Lung (tissue), 13 donors: ENCODE measurements around the gene RAMP1. TPM values are rescaled to one million over a fixed set of nuclear protein-coding genes. Genes with fewer than 3 reads are reported as not detected.

ENCODE experiments used
- ATAC-seq: fragments of 200-7000 bp; cut with Tn5 transposase; one replicate; pipeline ENCODE4 v1.9.1; 2020; ENCODE audit warnings: moderate number of reproducible peaks; ENCODE audit not compliant: insufficient read depth, low FRiP score
- DNase-seq, 3 donors: peaks; one replicate each; pipeline ENCODE4 v3.0.0-alpha.2; 2013 to 2017
- H3K27ac ChIP-seq, 2 donors: one replicate each; pipeline ENCODE4 v1.5.1; 2013; ENCODE audit warnings: mild to moderate bottlenecking in 2 of 2, moderate library complexity in 2 of 2, control low read depth in 1 of 2, inconsistent platforms in 1 of 2, low read depth in 1 of 2, low read length in 1 of 2
- H3K27me3 ChIP-seq, 3 donors: one replicate each; pipeline ENCODE4 v1.5.1; 2013; ENCODE audit warnings: low read length in 2 of 3; ENCODE audit not compliant: control insufficient read depth in 3 of 3, insufficient read depth in 3 of 3
- H3K36me3 ChIP-seq, 4 donors: one replicate each; pipeline ENCODE4 v1.5.1; 2013; ENCODE audit warnings: low read length in 4 of 4, mild to moderate bottlenecking in 1 of 4, moderate library complexity in 1 of 4; ENCODE audit not compliant: control insufficient read depth in 4 of 4, insufficient read depth in 4 of 4
- H3K4me1 ChIP-seq, 5 donors: one replicate each; pipeline ENCODE4 v1.5.1; 2013; ENCODE audit warnings: low read length in 5 of 5, mild to moderate bottlenecking in 2 of 5, moderate library complexity in 1 of 5; ENCODE audit not compliant: control insufficient read depth in 5 of 5, insufficient read depth in 5 of 5
- H3K4me3 ChIP-seq: one replicate; pipeline ENCODE4 v1.5.1; 2013; ENCODE audit warnings: mild to moderate bottlenecking, control low read depth, moderate library complexity
- H3K9ac ChIP-seq, 2 donors: one replicate each; pipeline ENCODE4 v1.5.1; 2013; ENCODE audit warnings: low read length in 2 of 2, control low read depth in 1 of 2; ENCODE audit not compliant: insufficient read depth in 1 of 2
- H3K9me3 ChIP-seq, 4 donors: one replicate each; pipeline ENCODE4 v1.5.1; 2013; ENCODE audit warnings: low read length in 3 of 4, mild to moderate bottlenecking in 1 of 4, moderate library complexity in 1 of 4; ENCODE audit not compliant: control insufficient read depth in 4 of 4, insufficient read depth in 3 of 4
- WGBS, 2 donors: extraction: QIAGEN DNeasy Blood & Tissue Kit; methylation state at CpG; one replicate each; pipeline ENCODE4 v1.1.7; 2013; 5-methylcytosine and 5-hydroxymethylcytosine counted together
- polyA plus RNA-seq, 2 donors: library from polyadenylated mRNA; stranded (reverse); fragments of 200-250 nt; gene quantifications; one replicate each; pipeline ENCODE4 v1.2.1, GENCODE V29; 2013
- small RNA-seq: library from RNA; depleted of rRNA; stranded (forward); fragments of <200 nt; gene quantifications from one replicate; pipeline ENCODE3, GENCODE V24; 2014; ENCODE audit warnings: low replicate concordance
- total RNA-seq, 2 donors: library from RNA; depleted of rRNA in 1 of 2; stranded (reverse); fragments of >200 nt in 1 of 2; gene quantifications; one replicate each; pipeline ENCODE4 v1.2.1, GENCODE V29; 2014 to 2021
- TF ChIP-seq, protein P1 (sequence below): IDR thresholded peaks from 2 replicates; pipeline ENCODE4 v1.5.1; 2012; ENCODE audit warnings: mild to moderate bottlenecking; ENCODE audit errors: control extremely low read depth, extremely low read depth
- donor health status: control.
- donor health status: control.
- donor health status: Bipolar disorder and iron deficiency.
- donor health status: healthy.
- donor health status: DM: yes; HTN: yes; CAD: no.

RAMP1 gene
- total and polyA plus RNA-seq, 4 donors: 10.5 to 26.1 (median 12.6) TPM

DNA sequence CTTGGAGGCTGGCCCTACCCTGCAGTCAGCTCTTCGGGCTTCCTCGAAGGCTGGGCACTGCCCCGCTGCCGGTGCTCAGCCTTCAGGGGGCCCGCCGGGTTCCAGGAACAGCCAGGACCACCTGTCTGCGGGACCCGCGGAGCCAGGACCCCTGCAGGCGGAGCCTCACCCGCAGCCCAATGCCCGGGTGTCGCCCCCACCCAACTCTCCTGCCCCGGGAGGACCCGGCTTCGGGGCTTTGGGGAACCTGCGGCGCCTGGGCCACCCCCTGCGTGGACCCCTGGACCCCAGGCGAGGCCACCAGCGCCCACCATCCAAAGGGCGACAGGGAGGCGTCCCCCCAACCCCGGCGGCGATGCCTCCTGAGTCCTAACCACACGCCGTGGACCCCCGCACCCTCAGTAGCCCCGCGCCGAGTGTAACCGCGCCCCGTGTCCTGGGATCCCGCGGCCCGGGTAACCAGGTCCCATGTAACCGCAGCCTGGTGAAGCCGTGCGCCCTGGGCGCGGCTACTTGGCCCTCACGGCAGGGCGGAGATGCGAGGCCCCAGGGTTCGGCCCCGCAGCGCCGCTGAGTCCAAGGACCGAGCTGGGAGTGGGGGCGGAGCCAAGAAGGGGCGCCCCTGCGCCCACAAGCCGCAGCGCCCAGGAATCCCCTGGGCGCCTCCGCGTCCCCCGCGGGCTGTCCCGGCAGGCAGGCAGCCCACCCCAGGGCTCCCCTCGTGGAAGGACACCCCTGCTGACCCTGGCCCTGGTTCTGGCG is 96.4 kb downstream of the RAMP1 start:
- DNase-seq (no peak), ATAC-seq (no peak)
- Histone ChIP-seq H3K36me3 (no peaks in the 10 kb centered on the region), H3K27me3 (peaks cover 8 to 21% (median 11%) of the 10 kb centered on the region in 3 donors), H3K9me3 (peaks cover 0 to 2% (median 0%) of the 10 kb centered on the region in 4 donors), H3K9ac (no peak overlapping the region), H3K4me3 (no peak overlapping the region), H3K4me1 (peaks cover 0 to 7% (median 0%) of the 10 kb centered on the region in 5 donors), H3K27ac (no peak overlapping the region)
- WGBS, 2 donors: 11 to 15% methylated on average over 52 to 64 of the region's 64 CpGs
- TF ChIP-seq, protein P1, sequence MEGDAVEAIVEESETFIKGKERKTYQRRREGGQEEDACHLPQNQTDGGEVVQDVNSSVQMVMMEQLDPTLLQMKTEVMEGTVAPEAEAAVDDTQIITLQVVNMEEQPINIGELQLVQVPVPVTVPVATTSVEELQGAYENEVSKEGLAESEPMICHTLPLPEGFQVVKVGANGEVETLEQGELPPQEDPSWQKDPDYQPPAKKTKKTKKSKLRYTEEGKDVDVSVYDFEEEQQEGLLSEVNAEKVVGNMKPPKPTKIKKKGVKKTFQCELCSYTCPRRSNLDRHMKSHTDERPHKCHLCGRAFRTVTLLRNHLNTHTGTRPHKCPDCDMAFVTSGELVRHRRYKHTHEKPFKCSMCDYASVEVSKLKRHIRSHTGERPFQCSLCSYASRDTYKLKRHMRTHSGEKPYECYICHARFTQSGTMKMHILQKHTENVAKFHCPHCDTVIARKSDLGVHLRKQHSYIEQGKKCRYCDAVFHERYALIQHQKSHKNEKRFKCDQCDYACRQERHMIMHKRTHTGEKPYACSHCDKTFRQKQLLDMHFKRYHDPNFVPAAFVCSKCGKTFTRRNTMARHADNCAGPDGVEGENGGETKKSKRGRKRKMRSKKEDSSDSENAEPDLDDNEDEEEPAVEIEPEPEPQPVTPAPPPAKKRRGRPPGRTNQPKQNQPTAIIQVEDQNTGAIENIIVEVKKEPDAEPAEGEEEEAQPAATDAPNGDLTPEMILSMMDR: no peak

DNA sequence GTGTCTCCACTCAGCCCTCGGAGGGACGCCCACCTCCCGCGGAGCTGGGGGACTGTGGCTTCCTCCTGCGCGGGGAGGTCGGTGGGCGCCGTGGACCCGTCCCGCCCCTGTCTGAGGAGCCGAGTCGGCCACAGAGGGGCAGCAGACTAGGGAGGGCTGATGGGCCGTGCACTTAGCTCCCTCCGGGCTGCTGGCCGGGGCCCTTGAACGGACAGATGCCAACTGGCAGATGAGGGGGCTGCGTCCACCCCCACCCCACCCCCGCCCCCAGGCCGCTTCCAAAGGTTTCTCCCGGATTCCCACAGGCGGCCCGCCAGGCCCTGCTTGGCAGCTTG is 96.9 kb downstream of the RAMP1 start:
- Histone ChIP-seq H3K36me3 (no peaks in the 10 kb centered on the region), H3K27me3 (peaks cover 8 to 21% (median 11%) of the 10 kb centered on the region in 3 donors), H3K27ac (no peak overlapping the region), H3K9me3 (peaks cover 0 to 2% (median 0%) of the 10 kb centered on the region in 4 donors), H3K4me3 (no peak overlapping the region), H3K4me1 (peaks cover 0 to 7% (median 0%) of the 10 kb centered on the region in 5 donors), H3K9ac (no peak overlapping the region)
- TF ChIP-seq, protein P1: no peak
- 20 to 30% methylated on average over 14 to 23 of the region's 23 CpGs for WGBS, 2 donors
- DNase-seq (no peak), ATAC-seq (no peak)

DNA sequence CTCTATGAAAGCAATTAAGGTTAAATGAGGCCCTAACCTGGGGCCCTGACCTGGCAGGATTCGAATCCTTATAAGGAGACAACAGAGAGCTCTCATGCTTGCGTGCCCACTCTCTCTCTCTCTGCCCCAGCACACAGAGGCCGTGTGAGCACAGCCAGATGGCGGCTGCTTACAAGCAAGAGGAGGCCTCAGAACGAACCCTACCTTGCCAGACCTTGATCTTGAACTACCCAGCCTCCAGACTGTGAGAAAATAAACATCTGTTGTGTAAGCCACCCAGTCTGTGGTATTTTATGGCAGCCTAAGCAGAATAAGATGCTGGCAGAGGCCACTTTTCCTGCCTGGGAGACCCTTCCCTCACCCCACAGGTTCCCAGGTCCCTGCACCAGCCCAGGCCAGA is 102.2 kb downstream of the RAMP1 start:
- WGBS, 2 donors: 90 to 92% methylated on average over 5 of the region's 5 CpGs
- Histone ChIP-seq H3K27ac (no peak overlapping the region), H3K9me3 (peaks cover 0 to 15% (median 3%) of the 10 kb centered on the region in 4 donors), H3K4me3 (no peak overlapping the region), H3K36me3 (no peaks in the 10 kb centered on the region), H3K27me3 (peaks cover 0 to 2% (median 2%) of the 10 kb centered on the region in 3 donors), H3K9ac (no peak overlapping the region), H3K4me1 (peaks cover 0 to 5% (median 0%) of the 10 kb centered on the region in 5 donors)
- TF ChIP-seq, protein P1: no peak
- no peak for DNase-seq
- ATAC-seq: no peak

Small RNA genes lying within 50 kb of the gene (small RNA-seq; reads per million reads assigned to genes)
- not detected for gene RF00157

Other genes starting within 250 kb of the RAMP1 start
- 100 to 1,000 TPM; 107 to 194 TPM for gene LRRFIP1, start 232.0 kb upstream of the RAMP1 start, total RNA-seq
- 10 to 100 TPM; 79.7 to 81.1 TPM for gene LRRFIP1, start 232.0 kb upstream of the RAMP1 start, polyA plus RNA-seq
- gene RBM44, start 60.8 kb upstream of the RAMP1 start, total RNA-seq: 1 to 10 TPM in 1 of 2 donors, under 1 TPM in 1; 0.80 to 4.0 TPM
- under 1 TPM; 0.26 to 0.96 TPM for gene RBM44, start 60.8 kb upstream of the RAMP1 start, polyA plus RNA-seq
- gene UBE2F, start 107.4 kb downstream of the RAMP1 start, total RNA-seq: 10 to 100 TPM; 30.3 to 44.8 TPM
- 10 to 100 TPM; 48.8 to 63.3 TPM for gene UBE2F, start 107.4 kb downstream of the RAMP1 start, polyA plus RNA-seq
- gene SCLY, start 201.4 kb downstream of the RAMP1 start, total RNA-seq: 10 to 100 TPM; 12.8 to 16.1 TPM
- 10 to 100 TPM in 1 of 2 donors, 1 to 10 TPM in 1; 7.8 to 11.3 TPM for gene SCLY, start 201.4 kb downstream of the RAMP1 start, polyA plus RNA-seq
- gene ESPNL, start 240.7 kb downstream of the RAMP1 start, total RNA-seq: 1 to 10 TPM; 2.1 to 3.0 TPM
- gene ESPNL, start 240.7 kb downstream of the RAMP1 start, polyA plus RNA-seq: under 1 TPM; 0.07 to 0.20 TPM